ENCODE measurements around the gene ZNF552.
A peak's percentile ranks its signal among the peaks of the same experiment; 100 is the strongest.
"Not testable (repeated sequence)": the region's sequence is repeated elsewhere in the genome, so short reads cannot be mapped to it uniquely, and the experiment has no call there.

ZNF552 gene

DNA sequence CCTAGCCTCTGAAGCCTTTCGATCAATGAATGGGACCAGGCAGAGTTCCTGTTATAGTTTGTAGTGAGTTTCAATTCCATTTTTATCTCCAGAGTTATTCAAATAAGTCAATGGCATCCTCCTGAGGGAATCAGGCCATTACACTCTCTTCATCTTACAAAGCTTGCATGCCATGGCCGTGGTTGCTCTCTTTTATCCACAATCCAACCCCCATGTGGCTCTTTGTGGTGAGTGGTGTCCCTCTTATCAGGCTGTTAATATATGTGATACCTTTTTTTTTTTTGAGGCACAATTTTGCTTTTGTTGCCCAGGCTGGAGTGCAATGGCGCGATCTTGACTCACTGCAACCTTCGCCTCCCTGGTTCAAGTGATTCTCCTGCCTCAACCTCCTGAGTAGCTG, 22.3 kb upstream of the ZNF552 start:
- H3K9me3 ChIP-seq (replicated peaks; ENCODE audit: low read length); H3K4me2 ChIP-seq (ENCODE audit: low read length); H3K4me1 ChIP-seq (ENCODE audit: control insufficient read depth, insufficient read depth, low read length); H3K4me3 ChIP-seq (ENCODE audit: low read length); H3K9ac ChIP-seq (ENCODE audit: low read depth, low read length); H3K27me3 ChIP-seq (ENCODE audit: control insufficient read depth, insufficient read depth, low read length): not testable (repeated sequence)
- H3K36me3 ChIP-seq (ENCODE audit: insufficient read depth, low read length), result peaks cover 11% of the 10 kb centered on the region

DNA sequence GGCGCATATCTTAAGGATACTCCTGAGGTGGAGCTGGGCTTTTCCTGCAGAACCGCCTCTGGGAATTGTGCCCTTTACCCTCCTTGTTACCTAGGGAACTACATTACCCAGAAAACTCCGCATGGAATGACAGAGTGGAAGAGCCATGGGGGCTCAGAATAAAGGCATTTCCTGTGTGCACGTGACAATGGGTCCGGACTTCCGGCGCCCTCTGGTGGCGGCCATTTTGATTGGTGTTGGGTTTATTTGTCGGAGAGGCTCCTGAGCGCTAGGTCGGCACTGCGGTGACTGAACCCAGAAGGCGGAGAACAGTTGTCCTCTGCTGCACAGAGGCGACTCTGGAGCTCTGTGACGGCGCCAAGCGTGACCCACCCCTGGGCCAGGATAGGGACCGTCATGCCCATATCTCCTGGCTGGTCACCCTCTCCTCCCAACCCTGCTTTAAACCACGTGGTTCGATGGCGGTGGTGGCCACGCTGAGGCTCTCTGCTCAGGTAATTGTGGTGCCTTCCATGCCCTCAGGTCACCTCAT, 15.4 kb upstream of the ZNF552 start, which contains the start of gene ZNF587B:
Gene ZNF587B, plus strand, starts transcription at position 229 of the 532 bp plus-strand sequence. Its CDS starts 230 bp downstream, at position 459.
- peaks cover 14% of the 10 kb centered on the region for H3K36me3 ChIP-seq (ENCODE audit: insufficient read depth, low read length)
- no peaks in the 10 kb centered on the region for H3K27me3 ChIP-seq (ENCODE audit: control insufficient read depth, insufficient read depth, low read length)
- peaks cover 2% of the 10 kb centered on the region for H3K9me3 ChIP-seq (replicated peaks; ENCODE audit: low read length)
- no peak within 1 kb of the TSS for H3K9ac ChIP-seq (ENCODE audit: low read depth, low read length)
- H3K4me3 ChIP-seq (ENCODE audit: low read length), result peak within 1 kb of the TSS; percentile 63
- H3K4me1 ChIP-seq (ENCODE audit: control insufficient read depth, insufficient read depth, low read length), result no peaks in the 10 kb centered on the region
- H3K4me2 ChIP-seq (ENCODE audit: low read length), result peak within 1 kb of the TSS; percentile 69

DNA sequence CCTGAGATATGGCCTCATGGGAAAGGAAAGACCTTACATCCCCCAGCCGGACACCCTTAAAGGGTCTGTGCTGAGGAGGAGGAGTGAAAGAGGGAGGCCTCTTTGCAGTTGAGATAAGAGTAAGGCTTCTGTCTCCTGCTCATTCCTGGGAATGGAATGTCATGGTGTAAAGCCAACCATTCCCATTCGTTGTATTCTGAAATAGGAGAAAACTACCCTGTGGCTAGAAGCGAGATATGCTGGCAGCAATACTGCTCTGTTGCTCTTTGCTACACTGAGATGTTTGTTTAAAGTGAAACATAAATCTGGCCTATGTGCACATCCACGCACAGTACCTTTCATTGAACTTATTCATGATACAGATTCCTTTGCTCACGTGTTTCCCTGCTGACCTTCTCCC, 14.6 kb upstream of the ZNF552 start:
- Histone ChIP-seq H3K9me3 (replicated peaks; ENCODE audit: low read length) (peaks cover 2% of the 10 kb centered on the region), H3K4me1 (ENCODE audit: control insufficient read depth, insufficient read depth, low read length) (no peaks in the 10 kb centered on the region), H3K4me3 (ENCODE audit: low read length) (no peak overlapping the region), H3K36me3 (ENCODE audit: insufficient read depth, low read length) (peaks cover 14% of the 10 kb centered on the region), H3K4me2 (ENCODE audit: low read length) (no peak overlapping the region), H3K27me3 (ENCODE audit: control insufficient read depth, insufficient read depth, low read length) (no peaks in the 10 kb centered on the region), H3K9ac (ENCODE audit: low read depth, low read length) (no peak overlapping the region)

DNA sequence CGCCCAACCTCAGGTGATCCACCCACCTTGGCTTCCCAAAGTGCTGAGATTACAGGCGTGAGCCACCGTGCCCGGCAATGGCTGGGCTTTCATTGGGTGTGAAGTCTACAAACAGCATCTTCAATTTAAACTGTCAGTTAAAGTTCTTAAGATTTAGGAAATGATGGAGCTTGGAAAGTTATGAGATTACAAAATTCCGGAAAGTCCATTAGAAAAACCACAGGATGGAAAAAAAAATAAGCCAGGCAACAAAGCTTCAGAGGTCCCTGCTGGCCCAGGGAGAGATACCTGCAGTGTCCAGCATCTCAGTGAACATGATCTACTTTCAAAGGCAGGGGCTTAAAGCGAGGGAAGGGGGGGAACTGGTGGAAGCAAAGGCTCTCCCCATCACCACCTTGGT, 10.8 kb upstream of the ZNF552 start:
- no peaks in the 10 kb centered on the region for H3K27me3 ChIP-seq (ENCODE audit: control insufficient read depth, insufficient read depth, low read length)
- no peak overlapping the region for H3K4me2 ChIP-seq (ENCODE audit: low read length)
- H3K9me3 ChIP-seq (replicated peaks; ENCODE audit: low read length), result peaks cover 2% of the 10 kb centered on the region
- H3K4me3 ChIP-seq (ENCODE audit: low read length), result no peak overlapping the region
- H3K36me3 ChIP-seq (ENCODE audit: insufficient read depth, low read length), result peaks cover 14% of the 10 kb centered on the region
- peaks cover 5% of the 10 kb centered on the region for H3K4me1 ChIP-seq (ENCODE audit: control insufficient read depth, insufficient read depth, low read length)
- H3K9ac ChIP-seq (ENCODE audit: low read depth, low read length), result no peak overlapping the region

DNA sequence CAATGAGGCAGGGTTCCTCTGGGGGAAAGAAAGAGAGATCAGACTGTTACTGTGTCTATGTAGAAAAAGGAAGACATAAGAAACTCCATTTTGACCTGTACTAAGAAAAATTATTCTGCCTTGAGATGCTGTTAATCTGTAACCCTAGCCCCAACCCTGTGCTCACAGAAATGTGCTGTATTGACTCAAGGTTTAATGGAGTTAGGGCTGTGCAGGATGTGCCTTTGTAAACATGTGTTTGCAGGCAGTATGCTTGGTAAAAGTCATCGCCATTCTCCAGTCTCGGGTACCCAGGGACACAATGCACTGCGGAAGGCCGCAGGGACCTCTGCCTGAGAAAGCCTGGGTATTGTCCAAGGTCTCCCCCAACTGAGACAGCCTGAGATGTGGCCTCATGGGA, 8.9 kb upstream of the ZNF552 start:
- H3K4me2 ChIP-seq (ENCODE audit: low read length); H3K4me1 ChIP-seq (ENCODE audit: control insufficient read depth, insufficient read depth, low read length); H3K36me3 ChIP-seq (ENCODE audit: insufficient read depth, low read length); H3K4me3 ChIP-seq (ENCODE audit: low read length); H3K9ac ChIP-seq (ENCODE audit: low read depth, low read length); H3K9me3 ChIP-seq (replicated peaks; ENCODE audit: low read length); H3K27me3 ChIP-seq (ENCODE audit: control insufficient read depth, insufficient read depth, low read length): not testable (repeated sequence)

DNA sequence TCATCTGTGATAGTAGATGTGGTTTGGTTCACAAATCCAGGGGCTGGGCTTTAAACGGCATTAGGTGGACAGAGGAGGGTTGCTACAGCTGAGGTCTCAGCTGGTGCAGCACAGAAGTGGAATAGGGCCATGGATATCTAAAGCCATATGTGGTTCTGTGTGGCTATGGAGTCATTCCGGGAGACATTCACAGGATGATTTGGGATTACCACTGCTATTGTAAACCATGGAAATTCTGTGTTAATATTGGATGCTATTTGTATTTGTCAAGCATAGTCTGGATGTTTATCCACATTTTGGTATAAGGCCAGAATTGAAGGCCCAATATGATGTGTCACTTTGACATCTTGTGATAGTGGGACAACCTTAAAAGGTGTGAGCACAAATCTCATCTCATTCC, 8.4 kb upstream of the ZNF552 start:
- H3K4me1 ChIP-seq (ENCODE audit: control insufficient read depth, insufficient read depth, low read length); H3K4me3 ChIP-seq (ENCODE audit: low read length); H3K36me3 ChIP-seq (ENCODE audit: insufficient read depth, low read length); H3K9me3 ChIP-seq (replicated peaks; ENCODE audit: low read length); H3K9ac ChIP-seq (ENCODE audit: low read depth, low read length); H3K27me3 ChIP-seq (ENCODE audit: control insufficient read depth, insufficient read depth, low read length); H3K4me2 ChIP-seq (ENCODE audit: low read length): not testable (repeated sequence)

DNA sequence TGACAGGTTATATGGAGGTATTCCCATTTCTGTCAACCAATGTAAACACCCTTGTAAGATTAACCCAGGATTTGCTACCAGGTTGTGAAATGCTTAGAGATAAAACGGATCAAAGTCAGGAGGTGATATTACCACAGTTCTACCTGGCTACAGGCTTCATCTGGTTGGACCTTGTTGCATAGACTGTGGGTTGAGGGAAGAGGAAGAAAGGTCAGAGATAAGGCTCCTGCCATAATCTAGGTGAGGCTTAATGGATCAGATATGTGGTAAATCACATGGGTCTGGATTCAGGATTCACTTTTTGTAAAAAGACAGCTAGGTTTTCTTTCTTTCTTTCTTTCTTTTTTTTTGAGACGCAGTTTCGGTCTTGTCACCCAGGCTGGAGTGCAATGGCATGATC, 6.8 kb upstream of the ZNF552 start:
- not testable (repeated sequence) for H3K4me2 ChIP-seq (ENCODE audit: low read length); H3K27me3 ChIP-seq (ENCODE audit: control insufficient read depth, insufficient read depth, low read length); H3K4me3 ChIP-seq (ENCODE audit: low read length); H3K36me3 ChIP-seq (ENCODE audit: insufficient read depth, low read length); H3K9me3 ChIP-seq (replicated peaks; ENCODE audit: low read length); H3K9ac ChIP-seq (ENCODE audit: low read depth, low read length); H3K4me1 ChIP-seq (ENCODE audit: control insufficient read depth, insufficient read depth, low read length)

DNA sequence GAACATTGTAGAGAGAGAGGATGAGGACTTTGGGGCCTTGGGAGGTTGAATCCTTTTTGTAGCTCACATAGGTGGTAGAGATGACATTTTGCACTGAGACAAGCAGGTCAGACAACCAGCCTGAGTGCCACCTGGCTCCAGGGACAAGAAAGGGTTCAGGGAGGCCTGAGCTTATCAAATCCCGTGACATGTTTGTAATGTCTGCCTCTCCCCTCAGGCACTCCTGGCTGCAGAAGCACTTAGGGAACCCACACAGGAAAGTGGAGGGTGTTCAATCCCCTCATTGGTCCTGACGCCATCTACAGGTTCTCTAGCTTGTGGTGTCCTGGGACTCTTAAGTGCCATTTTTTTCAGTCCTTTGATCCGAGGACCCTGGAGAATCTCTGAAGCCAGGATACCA, 6.4 kb upstream of the ZNF552 start:
- H3K9ac ChIP-seq (ENCODE audit: low read depth, low read length); H3K36me3 ChIP-seq (ENCODE audit: insufficient read depth, low read length); H3K4me1 ChIP-seq (ENCODE audit: control insufficient read depth, insufficient read depth, low read length); H3K9me3 ChIP-seq (replicated peaks; ENCODE audit: low read length); H3K27me3 ChIP-seq (ENCODE audit: control insufficient read depth, insufficient read depth, low read length): not testable (repeated sequence)
- Histone ChIP-seq H3K4me2 (ENCODE audit: low read length) (peak overlapping the region; percentile 77), H3K4me3 (ENCODE audit: low read length) (peak overlapping the region; percentile 87)

DNA sequence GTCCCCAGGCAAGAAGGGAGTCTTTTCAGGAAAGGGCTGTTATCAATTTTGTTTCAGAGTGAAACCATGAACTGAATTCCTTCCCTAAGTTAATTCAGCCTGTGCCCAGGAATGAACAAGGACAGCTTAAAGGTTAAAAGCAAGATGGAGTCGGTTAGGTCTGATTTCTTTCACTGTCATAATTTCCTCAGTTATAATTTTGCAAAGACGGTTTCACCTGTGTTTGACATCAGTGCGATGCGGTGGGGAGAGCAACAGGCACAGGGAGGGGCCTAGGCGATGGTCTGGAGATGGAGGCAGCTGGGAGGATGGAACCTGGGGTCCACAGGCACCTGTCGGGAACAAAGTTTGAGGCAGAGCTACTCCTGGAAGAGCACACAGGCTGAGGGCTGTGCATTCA, 5.9 kb upstream of the ZNF552 start:
- Histone ChIP-seq H3K9me3 (replicated peaks; ENCODE audit: low read length) (no peaks in the 10 kb centered on the region), H3K4me3 (ENCODE audit: low read length) (peak overlapping the region; percentile 87), H3K4me2 (ENCODE audit: low read length) (peak overlapping the region; percentile 77), H3K9ac (ENCODE audit: low read depth, low read length) (peak overlapping the region; percentile 90), H3K27me3 (ENCODE audit: control insufficient read depth, insufficient read depth, low read length) (no peaks in the 10 kb centered on the region), H3K4me1 (ENCODE audit: control insufficient read depth, insufficient read depth, low read length) (peaks cover 7% of the 10 kb centered on the region), H3K36me3 (ENCODE audit: insufficient read depth, low read length) (no peaks in the 10 kb centered on the region)

DNA sequence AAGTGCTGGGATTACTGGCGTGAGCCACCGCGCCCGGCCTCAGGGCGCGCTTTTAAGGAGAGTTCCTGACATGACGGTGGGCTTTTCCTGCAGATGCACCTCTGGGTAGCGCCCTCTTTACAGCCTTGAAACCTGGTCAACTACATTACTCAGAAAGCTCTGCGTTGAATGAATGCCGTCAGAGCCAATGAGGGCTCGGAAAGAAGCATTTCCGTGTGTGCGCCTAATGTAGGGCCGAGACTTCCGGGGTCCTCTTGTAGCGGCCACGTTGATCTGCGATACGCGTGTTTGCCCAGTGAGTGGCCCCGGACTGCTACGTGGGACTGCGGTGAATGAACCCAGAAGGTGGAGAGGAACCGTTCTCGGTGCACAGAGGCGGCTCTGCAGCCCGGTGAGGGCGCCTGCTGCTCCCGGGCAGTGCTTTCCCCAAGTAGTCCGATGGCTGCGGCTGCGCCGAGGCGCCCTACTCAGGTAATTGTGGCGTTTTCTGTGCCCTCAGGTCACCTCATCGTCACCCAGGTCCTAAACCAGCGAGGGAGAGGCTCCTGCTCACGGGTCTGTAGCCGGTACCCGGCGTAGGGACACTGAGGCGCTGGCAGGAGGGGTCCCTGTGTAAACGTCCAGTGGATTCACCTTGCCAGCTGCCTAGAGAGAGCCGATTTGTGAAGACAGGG, 4.9 kb upstream of the ZNF552 start:
- Histone ChIP-seq H3K4me3 (ENCODE audit: low read length) (peak overlapping the region; percentile 87), H3K4me2 (ENCODE audit: low read length) (peak overlapping the region; percentile 77), H3K9me3 (replicated peaks; ENCODE audit: low read length) (no peaks in the 10 kb centered on the region), H3K27me3 (ENCODE audit: control insufficient read depth, insufficient read depth, low read length) (no peaks in the 10 kb centered on the region), H3K4me1 (ENCODE audit: control insufficient read depth, insufficient read depth, low read length) (peaks cover 7% of the 10 kb centered on the region), H3K36me3 (ENCODE audit: insufficient read depth, low read length) (no peaks in the 10 kb centered on the region), H3K9ac (ENCODE audit: low read depth, low read length) (peak overlapping the region; percentile 90)

DNA sequence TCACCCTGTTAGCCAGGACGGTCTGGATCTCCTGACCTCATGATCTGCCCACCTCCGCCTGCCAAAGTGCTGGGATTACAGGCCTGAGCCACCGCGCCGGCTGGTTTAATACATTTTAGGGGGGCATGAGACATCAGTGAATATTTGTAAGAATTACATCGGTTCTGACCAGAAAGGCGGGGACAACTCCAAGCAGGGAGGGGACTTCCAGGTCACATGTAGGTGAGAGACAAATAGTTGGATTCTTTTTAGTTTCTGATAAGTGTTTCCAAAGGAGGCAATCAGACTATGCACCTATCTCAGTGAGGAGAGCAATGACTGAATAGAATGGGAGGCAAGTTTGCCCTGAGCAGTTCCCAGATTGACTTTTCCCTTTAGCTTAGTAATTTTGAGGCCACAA, 3.7 kb upstream of the ZNF552 start:
- Histone ChIP-seq H3K4me3 (ENCODE audit: low read length) (no peak overlapping the region), H3K27me3 (ENCODE audit: control insufficient read depth, insufficient read depth, low read length) (no peaks in the 10 kb centered on the region), H3K9ac (ENCODE audit: low read depth, low read length) (no peak overlapping the region), H3K4me1 (ENCODE audit: control insufficient read depth, insufficient read depth, low read length) (peaks cover 13% of the 10 kb centered on the region), H3K36me3 (ENCODE audit: insufficient read depth, low read length) (no peaks in the 10 kb centered on the region), H3K9me3 (replicated peaks; ENCODE audit: low read length) (no peaks in the 10 kb centered on the region), H3K4me2 (ENCODE audit: low read length) (no peak overlapping the region)

DNA sequence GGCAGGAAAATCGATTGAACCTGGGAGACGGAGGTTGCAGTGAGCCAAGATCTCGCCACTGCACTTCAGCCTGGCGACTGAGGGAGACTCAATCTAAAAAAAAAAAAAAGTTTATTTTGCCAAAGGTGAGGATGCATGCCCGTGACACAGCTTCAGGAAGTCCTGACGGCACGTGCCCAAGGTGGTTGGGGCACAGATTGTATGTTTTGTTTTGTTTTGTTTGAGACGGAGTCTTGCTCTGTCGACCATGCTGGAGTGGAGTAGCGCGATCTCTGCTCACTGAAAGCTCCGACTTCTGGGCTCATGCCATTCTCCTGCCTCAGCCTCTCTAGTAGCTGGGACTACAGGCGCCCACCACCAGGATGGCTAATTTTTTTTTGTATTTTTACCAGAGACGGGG, 3.3 kb upstream of the ZNF552 start:
- Histone ChIP-seq H3K4me2 (ENCODE audit: low read length) (no peak overlapping the region), H3K9ac (ENCODE audit: low read depth, low read length) (no peak overlapping the region), H3K9me3 (replicated peaks; ENCODE audit: low read length) (no peaks in the 10 kb centered on the region), H3K4me1 (ENCODE audit: control insufficient read depth, insufficient read depth, low read length) (peaks cover 13% of the 10 kb centered on the region), H3K27me3 (ENCODE audit: control insufficient read depth, insufficient read depth, low read length) (no peaks in the 10 kb centered on the region), H3K36me3 (ENCODE audit: insufficient read depth, low read length) (peaks cover under 1% of the 10 kb centered on the region), H3K4me3 (ENCODE audit: low read length) (no peak overlapping the region)
